Measurements from ENCODE around the gene WNT2.

DNA sequence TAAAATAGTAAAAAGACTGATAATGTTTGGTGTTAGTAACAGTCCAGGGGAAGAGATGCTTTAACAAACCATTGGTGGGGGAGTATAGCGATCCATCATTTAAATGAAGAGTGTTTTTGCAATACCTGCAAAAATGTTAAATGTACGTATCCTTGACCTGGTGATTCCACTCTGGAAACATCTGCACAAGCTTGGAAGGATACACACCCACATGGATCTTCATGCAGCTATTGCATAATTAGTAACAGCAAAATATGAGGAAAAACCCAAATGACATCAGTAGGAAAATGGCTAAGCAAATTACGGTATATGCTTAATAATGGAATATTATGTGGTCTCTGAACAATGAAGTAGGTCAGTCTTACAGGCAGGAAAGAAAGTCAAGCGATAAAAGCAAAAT is 20.5 kb downstream of the WNT2 start:
- TF ChIP-seq, protein P1, sequence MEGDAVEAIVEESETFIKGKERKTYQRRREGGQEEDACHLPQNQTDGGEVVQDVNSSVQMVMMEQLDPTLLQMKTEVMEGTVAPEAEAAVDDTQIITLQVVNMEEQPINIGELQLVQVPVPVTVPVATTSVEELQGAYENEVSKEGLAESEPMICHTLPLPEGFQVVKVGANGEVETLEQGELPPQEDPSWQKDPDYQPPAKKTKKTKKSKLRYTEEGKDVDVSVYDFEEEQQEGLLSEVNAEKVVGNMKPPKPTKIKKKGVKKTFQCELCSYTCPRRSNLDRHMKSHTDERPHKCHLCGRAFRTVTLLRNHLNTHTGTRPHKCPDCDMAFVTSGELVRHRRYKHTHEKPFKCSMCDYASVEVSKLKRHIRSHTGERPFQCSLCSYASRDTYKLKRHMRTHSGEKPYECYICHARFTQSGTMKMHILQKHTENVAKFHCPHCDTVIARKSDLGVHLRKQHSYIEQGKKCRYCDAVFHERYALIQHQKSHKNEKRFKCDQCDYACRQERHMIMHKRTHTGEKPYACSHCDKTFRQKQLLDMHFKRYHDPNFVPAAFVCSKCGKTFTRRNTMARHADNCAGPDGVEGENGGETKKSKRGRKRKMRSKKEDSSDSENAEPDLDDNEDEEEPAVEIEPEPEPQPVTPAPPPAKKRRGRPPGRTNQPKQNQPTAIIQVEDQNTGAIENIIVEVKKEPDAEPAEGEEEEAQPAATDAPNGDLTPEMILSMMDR (IDR thresholded peaks at IDR 0.05) = no peak
- no peak for TF ChIP-seq EP300 (IDR thresholded peaks at IDR 0.05)
